Measurements from ENCODE around the gene CDC42BPB.
"Not testable (repeated sequence)": the region's sequence is repeated elsewhere in the genome, so short reads cannot be mapped to it uniquely, and the experiment has no call there.

Gene CDC42BPB

DNA sequence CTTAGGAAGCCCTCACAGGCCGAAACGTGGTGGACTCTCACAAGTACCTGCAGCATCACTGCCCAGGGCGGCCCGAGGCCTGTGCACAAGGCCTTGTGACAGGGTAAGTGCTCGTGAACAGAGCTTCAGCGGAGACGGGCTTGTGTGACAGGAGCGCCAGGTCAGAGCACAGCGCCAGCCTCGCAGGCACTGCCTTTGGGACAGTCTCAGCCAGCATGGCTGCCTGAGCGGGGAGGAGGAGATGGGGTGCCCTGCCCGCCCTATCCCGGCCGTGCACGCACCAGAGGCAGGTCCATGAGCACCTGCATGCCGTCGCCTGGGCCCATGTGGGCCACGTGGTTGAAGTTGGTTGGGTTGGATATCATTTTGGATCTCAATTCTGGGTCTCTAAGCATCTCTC lies 118.0 kb downstream of the CDC42BPB start:
- DNase-seq, result no peak

DNA sequence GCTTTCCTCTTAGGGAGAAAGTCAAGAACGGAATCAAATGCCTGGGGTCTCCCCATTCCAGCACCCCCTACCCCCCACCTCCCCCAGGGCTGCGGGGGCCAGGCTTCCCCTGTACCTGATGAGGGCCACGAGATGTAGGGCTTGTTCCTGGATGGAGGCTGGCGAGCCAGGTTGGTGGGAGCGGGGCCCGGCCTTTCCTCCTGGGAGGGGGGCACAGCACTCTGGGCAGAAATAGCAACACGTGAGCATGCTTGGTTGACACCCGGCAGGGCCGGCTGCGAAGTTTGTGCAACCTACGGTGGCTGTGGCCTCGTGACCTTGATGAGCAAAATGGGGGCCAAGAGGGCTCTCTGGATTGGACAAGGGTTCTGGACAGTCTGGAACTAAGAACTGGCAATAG lies 119.2 kb downstream of the CDC42BPB start:
- no peak for DNase-seq

DNA sequence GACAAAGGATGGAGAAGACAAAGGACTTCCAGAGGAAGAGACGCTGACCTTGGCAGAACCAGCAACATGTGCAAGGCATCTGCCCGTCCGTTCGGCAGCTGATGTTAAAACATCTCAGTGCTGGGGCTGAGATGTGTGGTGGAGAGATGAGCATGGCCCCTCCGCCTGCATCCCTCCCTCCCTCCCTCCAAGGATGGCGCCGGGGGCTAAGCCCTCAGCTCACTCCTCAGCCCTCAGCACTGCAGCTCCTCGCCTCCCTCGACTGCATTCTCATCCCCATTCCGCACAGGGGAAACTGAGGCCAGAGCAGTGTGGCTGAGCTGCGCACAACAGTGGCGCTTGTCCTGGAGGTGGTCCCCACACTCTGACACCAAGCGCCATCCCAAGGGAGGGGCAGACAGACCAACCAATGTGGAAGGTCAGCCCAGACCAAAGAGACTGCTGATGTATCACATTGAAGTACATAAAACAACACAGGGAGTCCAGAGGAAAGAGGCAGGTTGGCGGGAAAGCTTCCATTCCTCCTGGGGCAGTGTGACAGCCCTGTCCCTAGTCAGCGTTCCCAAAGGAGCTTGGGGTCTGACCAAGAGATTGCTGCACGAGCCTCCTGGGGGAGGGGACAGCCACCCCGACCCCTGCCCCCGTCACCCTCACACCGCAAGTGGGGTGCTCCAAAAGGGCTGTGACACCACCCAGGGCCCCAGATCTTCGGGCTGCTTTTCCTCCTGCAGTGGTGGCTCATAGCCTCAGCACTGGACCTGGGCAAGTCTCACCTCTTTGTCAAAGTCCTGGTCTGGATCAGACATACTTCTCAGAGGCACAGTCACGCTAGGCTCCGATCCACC lies 119.8 kb downstream of the CDC42BPB start:
- DNase-seq, result no peak

DNA sequence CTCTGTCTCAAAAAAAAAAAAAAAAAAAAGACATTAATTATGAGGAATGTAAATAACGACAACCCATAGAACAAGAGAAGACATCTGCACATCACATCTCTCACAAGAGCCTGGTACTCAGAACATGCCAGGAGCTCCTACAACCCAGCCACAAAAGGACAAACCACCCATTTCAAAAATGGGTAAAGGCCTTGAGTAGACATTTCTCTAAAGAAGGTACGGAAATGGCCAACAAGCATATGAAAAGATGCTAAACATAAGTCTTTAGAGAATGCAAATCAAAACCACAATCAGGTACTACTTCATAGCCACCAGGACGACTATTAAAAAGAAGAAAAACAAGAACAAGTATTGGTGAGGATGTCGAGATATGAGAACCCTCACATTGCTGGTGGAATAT lies 121.6 kb downstream of the CDC42BPB start:
- no peak for DNase-seq

DNA sequence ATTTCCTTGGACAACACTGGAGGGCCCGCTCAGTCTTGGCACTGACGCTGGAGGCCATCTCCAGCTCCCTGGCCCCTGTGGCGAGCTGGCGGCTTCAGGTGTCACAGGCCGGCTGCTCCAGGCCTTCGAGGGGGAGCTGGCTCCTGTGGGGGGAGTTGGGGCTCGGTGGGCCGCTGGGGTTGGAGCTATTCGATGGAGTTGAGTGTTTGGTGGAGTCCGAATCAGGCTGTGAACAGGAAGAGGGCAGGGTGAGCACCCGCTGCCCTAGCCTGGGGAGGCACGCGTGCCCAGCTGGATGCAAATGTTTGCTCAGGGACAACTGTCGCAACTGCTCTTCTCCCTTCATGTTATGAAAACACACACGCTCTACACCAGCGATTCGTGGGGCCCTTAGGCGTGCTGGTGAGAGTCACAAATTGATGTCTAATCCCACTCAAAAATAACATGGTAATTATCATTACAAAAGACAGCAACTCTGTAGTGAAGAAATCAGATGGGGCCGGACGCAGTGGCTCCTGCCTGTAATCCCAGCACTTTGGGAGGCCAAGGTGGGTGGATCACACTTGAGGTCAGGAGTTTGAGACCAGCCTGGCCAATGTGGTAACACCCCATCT lies 123.6 kb downstream of the CDC42BPB start:
- DNase-seq, result no peak

DNA sequence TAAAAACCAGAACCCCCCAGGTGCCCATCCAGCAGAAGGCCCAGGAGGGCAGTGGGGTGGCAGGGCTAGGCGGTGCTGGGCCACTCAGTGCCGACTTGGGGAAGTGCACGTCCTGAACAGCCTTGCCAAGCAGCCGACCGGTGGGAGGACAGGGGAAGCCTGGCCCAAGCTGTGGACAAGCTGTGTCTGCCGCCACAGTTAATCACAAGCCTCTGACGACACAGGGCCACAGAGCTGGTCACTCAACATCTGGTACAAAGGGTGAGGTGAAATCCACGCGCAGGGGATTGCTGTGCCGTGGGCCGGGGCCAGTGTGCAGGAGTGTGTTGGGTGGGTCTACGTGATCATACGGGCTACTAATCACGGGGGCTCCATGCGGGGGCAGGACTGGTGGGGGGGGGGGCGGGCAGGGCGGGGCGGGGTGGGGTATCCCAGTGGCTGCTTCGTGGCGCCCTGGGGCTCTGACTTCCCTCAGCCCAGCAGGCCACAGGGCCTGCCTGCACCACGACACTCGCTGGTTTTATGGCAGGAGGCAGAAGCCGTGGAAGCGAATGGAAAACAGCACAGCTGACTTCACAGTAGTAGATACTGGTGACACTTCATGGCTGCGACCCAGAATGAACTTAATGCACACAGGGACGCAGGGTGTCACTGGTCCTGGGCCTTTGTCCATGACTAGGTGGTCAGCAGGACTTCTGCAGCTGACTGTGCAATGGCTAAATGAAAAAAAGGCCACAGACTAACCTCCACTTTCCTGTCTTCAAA lies 124.7 kb downstream of the CDC42BPB start:
- DNase-seq, result no peak

DNA sequence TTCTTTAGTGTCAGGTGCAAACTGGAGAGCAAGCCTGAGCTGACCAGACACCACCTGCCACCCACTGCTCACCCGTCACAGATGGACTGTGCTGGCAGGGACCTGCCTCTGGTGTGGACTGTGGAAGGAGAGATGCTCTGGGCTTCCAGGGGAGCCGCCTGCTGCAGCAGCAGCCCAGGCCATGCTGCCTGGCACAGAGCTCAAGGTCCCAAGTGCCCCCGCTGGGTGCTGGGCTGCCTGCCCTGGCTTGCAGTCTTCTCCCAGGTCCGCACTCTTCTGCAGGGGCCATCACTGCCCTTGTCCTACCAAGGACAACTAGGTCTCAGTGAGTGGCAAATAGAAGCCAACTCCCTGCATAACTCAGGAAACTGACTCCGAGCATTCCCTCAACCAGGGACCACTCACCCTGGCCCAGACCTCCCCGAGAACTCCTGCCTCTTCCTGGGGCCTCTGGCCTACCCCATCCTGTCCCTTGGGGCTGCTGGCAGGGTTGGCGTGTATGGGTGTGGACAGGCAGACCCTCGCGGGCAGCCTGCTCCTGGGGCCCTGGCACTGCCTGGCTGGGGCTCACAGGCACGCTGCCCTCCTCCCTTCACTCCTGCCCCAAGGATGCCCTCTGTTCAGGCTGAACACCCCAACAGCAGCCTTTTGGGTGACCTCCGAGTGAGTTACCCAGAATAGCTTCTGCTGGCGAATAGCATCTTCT lies 125.6 kb downstream of the CDC42BPB start:
- DNase-seq, result no peak

DNA sequence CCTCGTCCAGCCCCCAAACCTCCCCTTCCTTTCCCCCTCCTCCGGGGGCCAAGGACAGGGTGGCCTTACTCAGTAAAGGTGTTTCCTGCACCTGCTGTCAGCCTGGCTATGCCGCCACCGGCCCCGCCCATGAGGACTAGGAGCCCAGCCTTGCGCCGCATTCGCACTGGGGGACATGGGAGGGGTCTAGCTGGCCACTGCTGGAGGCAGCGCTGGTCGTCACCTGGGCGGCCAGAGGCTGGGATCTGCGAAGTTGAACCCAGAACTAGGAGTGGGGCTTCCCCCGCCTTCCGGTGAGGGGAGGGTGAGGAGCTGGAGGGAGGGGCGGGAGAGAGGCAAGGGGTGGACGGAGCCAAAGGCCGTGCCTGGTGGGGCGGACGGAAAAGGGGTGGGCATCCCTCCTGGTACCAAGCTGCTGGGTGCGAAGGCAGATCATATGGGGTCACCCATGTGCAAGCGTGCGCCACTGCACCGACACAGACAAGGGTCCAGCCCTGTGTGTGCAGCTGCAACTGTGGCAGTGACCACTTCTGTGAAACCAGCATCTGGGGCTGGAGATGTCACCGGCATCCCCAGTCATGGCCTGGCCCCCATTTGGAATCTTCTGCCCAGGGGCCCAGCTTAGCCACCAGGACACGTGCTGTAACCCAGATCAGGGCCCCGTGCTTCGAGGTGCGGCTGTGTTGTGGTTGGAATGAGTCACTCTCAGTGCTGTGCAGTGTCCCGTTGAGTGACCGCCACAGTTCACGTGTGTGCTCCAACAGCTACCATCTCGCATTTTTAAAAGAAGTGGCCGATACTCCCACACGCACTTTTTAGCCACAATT lies 126.4 kb downstream of the CDC42BPB start:
- DNase-seq, result no peak

DNA sequence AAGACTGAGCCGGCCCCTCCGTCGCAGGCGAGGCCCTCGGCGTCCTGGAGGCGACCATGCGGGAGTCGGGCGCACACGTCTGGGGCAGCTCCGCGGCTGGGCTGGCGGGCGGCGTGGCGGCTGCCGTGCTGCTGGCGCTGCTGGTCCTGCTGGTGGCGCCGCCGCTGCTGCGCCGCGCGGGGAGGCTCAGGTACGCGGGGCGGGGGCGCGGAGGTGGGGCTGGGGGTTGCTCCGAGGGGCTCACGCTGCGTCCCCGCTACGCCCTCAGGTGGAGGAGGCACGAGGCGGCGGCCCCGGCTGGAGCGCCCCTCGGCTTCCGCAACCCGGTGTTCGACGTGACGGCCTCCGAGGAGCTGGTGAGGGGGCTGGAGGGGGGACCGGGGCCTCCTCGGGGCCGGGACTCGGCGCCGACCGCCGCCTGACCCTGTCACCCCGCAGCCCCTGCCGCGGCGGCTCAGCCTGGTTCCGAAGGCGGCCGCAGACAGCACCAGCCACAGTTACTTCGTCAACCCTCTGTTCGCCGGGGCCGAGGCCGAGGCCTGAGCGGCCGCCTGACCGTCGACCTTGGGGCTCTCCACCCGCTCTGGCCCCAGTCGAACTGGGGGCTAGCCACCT lies 127.1 kb downstream of the CDC42BPB start:
- no peak for DNase-seq

DNA sequence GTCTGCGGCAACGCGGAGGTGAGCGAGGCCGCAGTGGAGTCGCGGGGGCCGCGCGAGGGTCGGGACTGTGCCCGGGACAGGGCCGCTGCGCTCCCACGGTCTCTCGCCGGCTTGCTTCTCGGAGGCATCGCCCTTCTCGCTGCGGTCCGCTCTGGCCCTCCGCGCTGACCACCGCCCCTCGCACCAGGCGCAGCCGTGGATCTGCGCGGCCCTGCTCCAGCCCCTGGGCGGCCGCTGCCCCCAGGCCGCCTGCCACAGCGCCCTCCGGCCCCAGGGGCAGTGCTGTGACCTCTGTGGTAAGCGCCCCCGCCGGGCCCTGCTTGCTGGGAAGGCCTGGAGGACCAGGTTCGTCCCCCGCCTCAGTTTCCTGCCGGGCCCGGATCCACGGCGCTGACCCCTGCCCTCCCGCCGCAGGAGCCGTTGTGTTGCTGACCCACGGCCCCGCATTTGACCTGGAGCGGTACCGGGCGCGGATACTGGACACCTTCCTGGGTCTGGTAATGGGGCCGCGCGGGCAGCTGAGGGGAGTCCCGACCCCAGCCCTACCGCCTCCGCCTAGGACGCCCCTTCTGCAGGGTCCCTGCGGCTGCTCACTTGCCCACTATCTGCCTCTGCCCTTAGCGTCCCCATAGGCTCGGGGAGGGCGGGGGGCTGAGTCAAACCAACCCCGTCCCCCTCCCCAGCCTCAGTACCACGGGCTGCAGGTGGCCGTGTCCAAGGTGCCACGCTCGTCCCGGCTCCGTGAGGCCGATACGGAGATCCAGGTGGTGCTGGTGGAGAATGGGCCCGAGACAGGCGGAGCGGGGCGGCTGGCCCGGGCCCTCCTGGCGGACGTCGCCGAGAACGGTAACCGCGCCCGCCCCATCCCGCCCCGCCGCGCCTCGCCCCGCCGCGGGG lies 127.9 kb downstream of the CDC42BPB start:
- no peak for DNase-seq

DNA sequence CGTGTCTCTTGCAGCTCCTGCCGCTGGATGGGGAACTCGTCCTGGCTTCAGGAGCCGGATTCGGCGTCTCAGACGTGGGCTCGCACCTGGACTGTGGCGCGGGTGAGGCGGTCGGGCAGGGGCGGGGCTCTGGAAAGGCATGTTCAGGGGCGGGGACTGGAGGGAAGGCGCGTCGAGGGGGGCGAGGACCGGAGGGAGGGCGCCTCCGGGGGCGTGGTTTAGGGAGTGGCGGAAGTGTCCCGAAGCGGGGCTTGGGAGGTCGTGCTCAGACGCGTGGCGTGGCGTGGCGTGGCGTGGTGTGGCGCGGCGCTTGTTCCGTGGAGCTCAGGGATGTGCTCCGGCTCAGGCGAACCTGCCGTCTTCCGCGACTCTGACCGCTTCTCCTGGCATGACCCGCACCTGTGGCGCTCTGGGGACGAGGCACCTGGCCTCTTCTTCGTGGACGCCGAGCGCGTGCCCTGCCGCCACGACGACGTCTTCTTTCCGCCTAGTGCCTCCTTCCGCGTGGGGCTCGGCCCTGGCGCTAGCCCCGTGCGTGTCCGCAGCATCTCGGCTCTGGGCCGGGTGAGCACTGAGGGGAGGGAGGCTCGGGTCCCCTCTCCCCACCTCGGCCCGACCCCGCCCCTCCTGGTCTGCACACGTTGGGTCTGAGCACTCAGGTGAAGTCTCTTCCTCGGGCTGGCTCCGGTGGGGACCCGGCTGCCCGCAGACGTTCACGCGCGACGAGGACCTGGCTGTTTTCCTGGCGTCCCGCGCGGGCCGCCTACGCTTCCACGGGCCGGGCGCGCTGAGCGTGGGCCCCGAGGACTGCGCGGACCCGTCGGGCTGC lies 128.7 kb downstream of the CDC42BPB start:
- DNase-seq, result peak; percentile 77

DNA sequence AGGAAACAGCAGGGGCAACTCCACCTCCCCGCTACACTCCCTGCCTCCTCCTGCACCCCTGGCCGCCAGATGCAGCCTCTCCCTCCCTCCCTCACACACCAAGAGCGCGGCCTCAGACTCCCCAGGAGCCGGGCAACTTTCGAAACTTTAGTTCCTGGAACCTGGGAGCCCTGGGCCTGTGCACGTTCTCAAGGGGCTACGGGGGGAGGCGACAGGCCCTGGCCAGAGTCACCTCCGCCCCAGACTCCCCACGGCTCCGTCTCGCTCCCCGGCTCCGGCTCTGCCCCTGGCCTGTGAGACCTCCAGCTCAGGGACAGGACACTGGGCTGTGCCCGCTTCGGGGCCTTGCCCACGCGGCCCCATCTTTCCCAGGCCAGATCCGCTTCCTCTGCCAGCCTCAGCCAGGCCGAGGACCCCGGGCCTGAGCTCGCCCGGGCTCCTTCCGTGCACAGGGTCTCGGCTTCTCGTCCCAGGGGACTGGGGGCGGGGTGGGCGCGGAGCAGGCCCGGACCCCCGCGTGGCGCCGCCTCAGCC lies 129.4 kb downstream of the CDC42BPB start:
- no peak for DNase-seq

DNA sequence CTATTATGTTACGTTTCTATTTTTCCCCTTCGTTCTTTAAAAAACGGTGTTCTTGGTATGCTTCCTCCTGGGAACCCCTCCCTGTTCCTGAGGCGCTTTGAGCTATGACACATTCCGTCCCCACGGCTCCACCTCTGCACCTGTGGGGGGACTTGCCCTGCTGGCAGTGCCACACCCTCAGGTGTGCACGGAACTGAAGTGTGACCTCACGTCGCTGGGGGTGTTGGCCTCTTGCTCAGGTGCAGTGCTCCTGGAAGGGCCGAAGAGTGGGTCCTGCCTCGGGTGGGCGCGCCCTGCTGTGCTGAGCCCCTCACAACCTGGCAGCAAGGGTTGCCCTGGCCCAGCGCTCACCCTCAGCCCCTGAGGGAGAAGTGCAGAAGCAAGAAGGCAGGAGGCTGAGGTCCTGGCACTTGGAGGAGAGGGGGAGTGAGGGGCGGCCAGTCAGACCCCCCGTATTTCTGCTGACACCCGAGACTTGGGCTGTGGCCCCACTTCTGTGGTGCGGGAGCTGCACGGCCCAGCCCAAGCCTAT lies 129.9 kb downstream of the CDC42BPB start:
- no peak for DNase-seq

DNA sequence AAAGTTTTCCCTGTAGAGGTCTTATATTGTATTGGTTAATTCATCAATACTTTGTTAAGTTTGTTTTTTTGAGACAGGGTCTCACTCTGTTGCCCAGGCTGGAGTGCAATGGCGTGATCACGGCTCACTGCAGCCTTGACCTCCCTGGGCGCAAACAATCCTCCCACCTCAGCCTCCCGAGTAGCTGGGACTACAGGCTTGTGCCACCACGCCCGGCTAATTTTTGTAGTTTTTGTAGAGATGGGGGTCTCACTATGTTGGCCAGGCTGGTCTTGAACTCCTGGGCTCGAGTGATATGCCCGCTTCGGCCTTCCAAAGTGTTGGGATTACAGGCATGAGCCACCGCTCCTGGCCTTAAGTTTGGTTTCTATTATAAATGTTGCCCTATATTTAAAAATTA lies 130.5 kb downstream of the CDC42BPB start:
- DNase-seq, result not testable (repeated sequence)

DNA sequence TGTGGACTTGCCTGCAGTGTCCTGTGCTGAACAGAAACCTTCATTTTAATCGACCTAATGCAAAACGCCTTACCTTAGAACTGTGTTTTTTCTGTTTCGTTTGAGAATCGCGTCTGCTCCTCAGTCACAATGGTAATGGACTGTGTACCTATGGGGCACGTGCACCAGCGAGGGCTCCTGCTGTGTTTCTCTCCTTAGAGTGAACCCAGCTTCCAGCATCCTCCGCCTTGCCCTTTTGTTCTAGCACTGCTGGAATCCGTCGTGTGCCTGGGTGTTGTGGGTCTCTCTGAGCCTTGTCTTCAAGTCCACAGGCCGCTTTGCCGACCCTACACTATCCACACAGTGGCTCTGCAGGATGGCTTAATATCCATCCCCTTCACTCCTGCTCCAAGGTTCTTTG lies 131.2 kb downstream of the CDC42BPB start:
- no peak for DNase-seq

DNA sequence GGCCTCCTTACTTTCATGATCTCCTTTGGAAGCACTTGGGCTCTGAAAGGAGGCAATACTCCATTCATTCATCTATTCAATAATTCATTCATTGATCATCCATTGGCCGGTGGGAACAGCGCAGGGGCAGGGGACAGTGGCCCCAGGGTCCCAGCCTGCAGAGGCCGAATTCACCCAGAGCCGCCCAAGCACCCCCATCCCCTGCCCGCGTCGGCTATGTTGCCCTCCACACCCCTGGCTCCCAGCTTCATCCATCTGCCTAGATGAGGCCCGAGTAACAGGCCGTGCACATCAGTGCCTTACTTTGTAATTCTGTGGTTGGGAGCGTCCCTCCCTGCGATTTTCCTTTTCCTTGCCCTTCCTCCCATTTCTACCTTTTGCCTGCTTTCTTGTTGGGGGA lies 131.7 kb downstream of the CDC42BPB start:
- no peak for DNase-seq

DNA sequence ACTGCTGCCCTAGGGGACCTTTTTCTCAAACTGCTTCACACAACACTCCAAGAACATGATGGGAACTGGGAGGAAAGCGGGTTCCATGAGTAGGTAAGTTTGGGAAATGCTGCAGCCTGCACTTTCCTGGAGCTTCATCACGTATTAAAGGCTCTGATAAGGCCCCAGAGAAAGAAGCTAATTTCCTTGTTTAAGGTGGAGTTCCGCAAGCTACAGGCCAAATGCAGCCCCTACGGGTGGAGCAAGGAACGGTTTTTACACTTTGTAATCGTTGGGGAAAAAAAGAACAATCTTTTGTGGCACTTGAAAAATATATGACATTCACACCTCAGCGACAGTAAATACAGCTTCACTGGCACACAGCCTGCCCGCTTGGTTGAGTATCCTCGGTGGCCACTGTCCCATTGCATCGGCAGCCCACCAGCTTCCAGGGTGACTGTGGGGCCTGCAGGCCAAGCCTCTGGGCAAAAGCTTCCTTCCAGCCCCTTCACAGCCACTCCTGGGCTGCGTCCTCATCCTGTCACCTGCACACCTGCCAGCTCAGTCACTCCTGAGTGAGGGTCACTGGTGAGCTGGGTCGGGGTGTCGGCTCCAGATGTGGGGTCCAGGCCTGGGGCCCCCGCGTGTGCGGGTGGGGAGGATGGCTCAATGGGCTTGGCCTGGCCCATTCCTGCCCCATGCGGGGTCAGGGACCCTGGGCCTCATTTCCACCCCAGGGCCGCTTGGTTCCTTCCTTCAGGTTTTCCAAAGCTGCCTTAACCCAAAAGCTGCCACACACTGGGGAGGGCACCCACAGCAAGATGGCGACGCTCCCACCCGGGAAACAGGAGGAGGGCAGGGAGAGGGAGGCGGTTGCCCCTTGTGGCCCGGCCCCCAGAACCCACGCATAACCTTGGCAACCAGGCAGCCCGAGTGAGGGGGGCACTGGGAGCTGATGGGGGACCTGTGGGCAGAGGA lies 132.4 kb downstream of the CDC42BPB start:
- no peak for DNase-seq

DNA sequence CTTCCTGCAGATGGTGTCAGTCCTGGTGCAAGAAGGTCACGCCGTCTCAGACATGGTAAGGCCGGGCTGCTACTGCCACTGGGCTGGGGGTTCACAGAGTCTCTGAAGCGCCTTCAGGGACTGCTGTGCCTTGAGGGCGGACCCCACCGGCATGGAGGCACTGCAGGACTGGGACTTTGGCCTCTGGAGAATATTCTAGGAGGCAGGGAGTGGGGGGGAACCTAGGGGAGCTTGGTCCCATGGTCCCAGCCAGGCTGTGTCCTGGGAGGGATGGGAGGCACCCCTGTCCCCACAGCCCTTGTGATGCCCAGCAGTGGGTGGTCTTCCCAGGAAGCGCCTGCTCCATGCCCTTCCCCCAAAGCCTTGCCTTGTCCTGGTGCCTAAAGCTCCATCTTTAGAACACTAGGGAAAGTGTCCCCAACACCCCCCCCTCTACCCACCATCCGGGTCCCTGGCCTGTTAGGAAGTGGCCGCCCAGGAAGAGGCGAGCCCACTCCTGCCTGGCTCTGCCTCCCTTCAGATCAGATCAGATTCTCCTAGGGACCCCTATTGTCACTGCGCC lies 133.3 kb downstream of the CDC42BPB start:
- no peak for DNase-seq
